B cell (primary cell): Measurements from ENCODE around the gene ERMARD. TPM values are rescaled to one million over a fixed set of nuclear protein-coding genes. Genes with fewer than 3 reads are reported as not detected.

ENCODE experiments used
- ATAC-seq: fragments of 200-7000 bp; cut with Tn5 transposase; one replicate; pipeline ENCODE4 v1.10.0; 2021; ENCODE audit warnings: low read depth, mild to moderate bottlenecking, moderate number of reproducible peaks, moderate library complexity
- CTCF ChIA-PET: fragments of 350-600 bp; sonication (Branson Sonifier 250); formaldehyde crosslinking; loops from one replicate; lab custom pipeline; 2021; ENCODE audit warnings: antibody characterized with exemption, inconsistent platforms; lab: Charles Lee
- POLR2A ChIA-PET: fragments of 350-600 bp; sonication (Branson Sonifier 250); formaldehyde crosslinking; loops from one replicate; lab custom pipeline; 2021; ENCODE audit warnings: antibody characterized with exemption; lab: Charles Lee
- DNase-seq: peaks from one replicate; pipeline ENCODE4 v3.0.0; 2013
- H2AFZ ChIP-seq: 2 replicates; pipeline ENCODE4 v1.6.1; 2012; ENCODE audit warnings: mild to moderate bottlenecking, low read depth, low read length; ENCODE audit not compliant: insufficient read depth, poor library complexity, severe bottlenecking
- H3K27ac ChIP-seq, 2 donors: 1 replicate in 1 of 2; 2 replicates in 1 of 2; pipeline ENCODE4 v1.5.1; 2012 to 2013; ENCODE audit warnings: low read length in 2 of 2, mild to moderate bottlenecking in 2 of 2, moderate library complexity in 1 of 2
- H3K27me3 ChIP-seq, 4 experiments: fragments of 200-600 bp in 1 of 4; sonication (generic) in 1 of 4; replicated peaks in 1 of 4; 1 replicate in 2 of 4; 2 replicates in 2 of 4; pipeline versions ENCODE4 v1.6.1 to v1.7.0; 2013 to 2016; ENCODE audit warnings: low read length in 3 of 4, mild to moderate bottlenecking in 2 of 4, mixed read lengths in 1 of 4, moderate library complexity in 1 of 4; ENCODE audit not compliant: insufficient read depth in 4 of 4, control insufficient read depth in 3 of 4; ENCODE audit errors: control extremely low read depth in 1 of 4
- H3K36me3 ChIP-seq, 2 experiments: replicated peaks in 1 of 2; 1 replicate in 1 of 2; 2 replicates in 1 of 2; pipeline versions ENCODE4 v1.6.1 to v1.7.1; 2013; ENCODE audit warnings: low read length in 1 of 2; ENCODE audit not compliant: insufficient read depth in 2 of 2, control insufficient read depth in 1 of 2; ENCODE audit errors: control extremely low read depth in 1 of 2, extremely low read depth in 1 of 2
- H3K4me1 ChIP-seq, 2 donors: fragments of 200-600 bp in 1 of 2; sonication (generic) in 1 of 2; 1 replicate in 1 of 2; 2 replicates in 1 of 2; pipeline versions ENCODE4 v1.5.1 to v1.6.1; 2013 to 2017; ENCODE audit warnings: low read length in 2 of 2; ENCODE audit not compliant: control insufficient read depth in 2 of 2, insufficient read depth in 2 of 2
- H3K4me2 ChIP-seq: replicated peaks from 2 replicates; pipeline ENCODE3; 2012; ENCODE audit warnings: mild to moderate bottlenecking, low read depth, low read length; ENCODE audit not compliant: poor library complexity, severe bottlenecking
- H3K4me3 ChIP-seq, 5 experiments: fragments of 200-600 bp in 1 of 5; sonication (generic) in 1 of 5; 1 replicate in 3 of 5; 2 replicates in 2 of 5; pipeline versions ENCODE4 v1.5.1 to v1.7.0; 2011 to 2016; ENCODE audit warnings: low read length in 4 of 5, mild to moderate bottlenecking in 4 of 5, low read depth in 2 of 5, control low read depth in 1 of 5, moderate library complexity in 1 of 5; ENCODE audit not compliant: insufficient read depth in 1 of 5; ENCODE audit errors: control extremely low read depth in 1 of 5, extremely low read depth in 1 of 5
- H3K79me2 ChIP-seq: fragments of 200-600 bp; sonication (generic); one replicate; pipeline ENCODE4 v1.6.0; 2016; ENCODE audit warnings: low read length; ENCODE audit not compliant: control insufficient read depth, insufficient read depth
- H3K9ac ChIP-seq: fragments of 200-600 bp; sonication (generic); 2 replicates; pipeline ENCODE4 v1.6.1; 2017; ENCODE audit warnings: mild to moderate bottlenecking, low read length, moderate library complexity
- H3K9me3 ChIP-seq, 3 donors: one replicate each; pipeline versions ENCODE4 v1.6.1 to v1.7.1; 2013; ENCODE audit warnings: low read length in 2 of 3; ENCODE audit not compliant: control insufficient read depth in 2 of 3, insufficient read depth in 1 of 3; ENCODE audit errors: control extremely low read depth in 1 of 3
- H4K20me1 ChIP-seq: 2 replicates; pipeline ENCODE4 v1.6.0; 2012; ENCODE audit warnings: mild to moderate bottlenecking, low read length; ENCODE audit not compliant: insufficient read depth, control insufficient read depth, poor library complexity, severe bottlenecking
- H3K27ac Mint-ChIP-seq: one replicate; pipeline ENCODE4 v1.8.0; 2021; ENCODE audit warnings: mixed read lengths
- H3K27me3 Mint-ChIP-seq: one replicate; pipeline ENCODE4 v1.8.0; 2021; ENCODE audit warnings: mixed read lengths
- H3K4me1 Mint-ChIP-seq: one replicate; pipeline ENCODE4 v1.8.0; 2021; ENCODE audit warnings: mixed read lengths
- H3K4me3 Mint-ChIP-seq: one replicate; pipeline ENCODE4 v1.8.0; 2021; ENCODE audit warnings: mixed read lengths
- H3K9me3 Mint-ChIP-seq: one replicate; pipeline ENCODE4 v1.8.0; 2022; ENCODE audit warnings: mixed read lengths; ENCODE audit not compliant: insufficient read depth
- EZH2 ChIP-seq: IDR thresholded peaks from 2 replicates; pipeline ENCODE4 v1.6.1; 2012; ENCODE audit warnings: borderline replicate concordance, low read depth, mild to moderate bottlenecking, moderate library complexity, low read length; ENCODE audit not compliant: insufficient read depth, poor library complexity, severe bottlenecking
- WGBS: methylation state at CpG from one replicate; pipeline ENCODE4 v1.1.5; 2013; ENCODE audit warnings: missing lambda C conversion rate; ENCODE audit not compliant: insufficient coverage; 5-methylcytosine and 5-hydroxymethylcytosine counted together
- intact Hi-C: fragments of 100-400 bp; cut with micrococcal nuclease; formaldehyde crosslinking; loops from one replicate; pipeline ENCODE4 v1.10.0; 2022
- polyA plus RNA-seq: library from polyadenylated mRNA; depleted of rRNA; stranded (reverse); fragments of >200 nt; gene quantifications from 2 replicates; pipeline ENCODE4 v1.2.3, GENCODE V29; 2012
- total RNA-seq, 2 donors: library from RNA; stranded (reverse); fragments of 120-200 nt in 1 of 2; gene quantifications; 1 replicate in 1 of 2; 2 replicates in 1 of 2; pipeline versions ENCODE4 v1.2.3 to v1.2.4, GENCODE V29; 2013 to 2022
- TF ChIP-seq, protein P1 (sequence below): fragments of 200-600 bp; IDR thresholded peaks from one replicate; pipeline ENCODE4 v1.8.0; 2022; ENCODE audit warnings: antibody characterized with exemption, mild to moderate bottlenecking

Gene ERMARD
- total and polyA plus RNA-seq, 2 donors (not counting 1 experiment from before 2014, with no cell fraction given), result 42.8 to 65.1 TPM

DNA sequence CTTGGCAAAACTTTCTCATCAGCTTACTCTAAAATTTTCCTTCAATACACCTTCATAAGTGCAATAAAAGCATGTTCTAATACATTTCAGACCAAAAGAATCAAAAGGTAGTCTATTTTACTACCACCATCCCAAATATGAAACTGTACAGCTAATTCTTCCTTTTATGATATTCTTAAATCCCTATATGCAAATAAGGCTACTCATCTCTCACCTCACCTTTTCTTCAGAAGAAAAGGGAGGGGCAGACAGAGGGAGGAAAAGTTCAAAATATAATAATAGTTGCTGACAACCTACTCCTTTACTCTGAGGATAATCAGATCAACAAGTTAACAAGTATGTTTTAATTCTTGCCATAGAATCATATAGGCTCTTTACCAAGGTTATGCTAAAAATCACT, 42.1 kb upstream of the ERMARD start:
- intact Hi-C loops, result loop anchor here (10.0 kb wide), 1 partner anchor 124 kb away; no protein-coding TSS in a partner anchor
- peaks cover 12 to 30% of the 10 kb centered on the region in 2 experiments for H3K36me3 ChIP-seq

GRCh38 chr6:169710009-169710408, 41.4 kb upstream of the ERMARD start:
- Histone ChIP-seq H3K4me2 (no peak overlapping the region), H3K4me1 (peaks cover 5 to 16% of the 10 kb centered on the region in 2 donors), H3K27ac (no peak overlapping the region), H2AFZ (no peak overlapping the region), H3K36me3 (peaks cover 15 to 37% of the 10 kb centered on the region in 2 experiments), H3K79me2 (peaks cover 35% of the 10 kb centered on the region), H4K20me1 (no peaks in the 10 kb centered on the region), H3K4me3 (no peak overlapping the region), H3K27me3 (no peaks in the 10 kb centered on the region), H3K9ac (no peak overlapping the region), H3K9me3 (no peaks in the 10 kb centered on the region)
- POLR2A ChIA-PET, result no interaction called here
- peaks cover 32% of the 10 kb centered on the region for H3K4me1 Mint-ChIP-seq
- no peaks in the 10 kb centered on the region for H3K27me3 Mint-ChIP-seq
- WGBS, result 100% methylated on average over 2 of the region's 3 CpGs
- H3K27ac Mint-ChIP-seq, result no peak overlapping the region
- ATAC-seq (no peak), DNase-seq (no peak)
- intact Hi-C loops, result no loop called here
- CTCF ChIA-PET, result interaction anchor here (1.1 kb wide), 1 partner anchor 11 kb away, joined by 3 read pairs; no protein-coding TSS in a partner anchor
- no peaks in the 10 kb centered on the region for H3K9me3 Mint-ChIP-seq
- TF ChIP-seq, protein P1, sequence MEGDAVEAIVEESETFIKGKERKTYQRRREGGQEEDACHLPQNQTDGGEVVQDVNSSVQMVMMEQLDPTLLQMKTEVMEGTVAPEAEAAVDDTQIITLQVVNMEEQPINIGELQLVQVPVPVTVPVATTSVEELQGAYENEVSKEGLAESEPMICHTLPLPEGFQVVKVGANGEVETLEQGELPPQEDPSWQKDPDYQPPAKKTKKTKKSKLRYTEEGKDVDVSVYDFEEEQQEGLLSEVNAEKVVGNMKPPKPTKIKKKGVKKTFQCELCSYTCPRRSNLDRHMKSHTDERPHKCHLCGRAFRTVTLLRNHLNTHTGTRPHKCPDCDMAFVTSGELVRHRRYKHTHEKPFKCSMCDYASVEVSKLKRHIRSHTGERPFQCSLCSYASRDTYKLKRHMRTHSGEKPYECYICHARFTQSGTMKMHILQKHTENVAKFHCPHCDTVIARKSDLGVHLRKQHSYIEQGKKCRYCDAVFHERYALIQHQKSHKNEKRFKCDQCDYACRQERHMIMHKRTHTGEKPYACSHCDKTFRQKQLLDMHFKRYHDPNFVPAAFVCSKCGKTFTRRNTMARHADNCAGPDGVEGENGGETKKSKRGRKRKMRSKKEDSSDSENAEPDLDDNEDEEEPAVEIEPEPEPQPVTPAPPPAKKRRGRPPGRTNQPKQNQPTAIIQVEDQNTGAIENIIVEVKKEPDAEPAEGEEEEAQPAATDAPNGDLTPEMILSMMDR, result no peak
- no peak for TF ChIP-seq EZH2
- no peak overlapping the region for H3K4me3 Mint-ChIP-seq

More for the DNA sequence above, 42.1 kb upstream of the ERMARD start:
- H3K9ac ChIP-seq, result no peak overlapping the region
- H3K9me3 Mint-ChIP-seq, result no peaks in the 10 kb centered on the region
- DNase-seq, result no peak
- H3K4me1 ChIP-seq, result peaks cover 8 to 21% of the 10 kb centered on the region in 2 donors
- no peaks in the 10 kb centered on the region for H3K27me3 ChIP-seq
- peak overlapping the region in 1 of 2 donors; percentile 3 for H3K27ac ChIP-seq
- H4K20me1 ChIP-seq, result no peaks in the 10 kb centered on the region
- no peaks in the 10 kb centered on the region for H3K9me3 ChIP-seq
- no peaks in the 10 kb centered on the region for H3K27me3 Mint-ChIP-seq
- no peak for TF ChIP-seq EZH2
- TF ChIP-seq, protein P1, result no peak
- no peak overlapping the region for H3K4me3 Mint-ChIP-seq
- ATAC-seq, result no peak
- H3K79me2 ChIP-seq, result peaks cover 32% of the 10 kb centered on the region
- no peak overlapping the region for H3K4me3 ChIP-seq
- peaks cover 36% of the 10 kb centered on the region for H3K4me1 Mint-ChIP-seq
- H3K27ac Mint-ChIP-seq, result no peak overlapping the region
- H3K4me2 ChIP-seq, result no peak overlapping the region
- ChIA-PET POLR2A (no interaction called here), CTCF (no interaction called here)
- no peak overlapping the region for H2AFZ ChIP-seq
